Measurements from ENCODE around the gene ALKBH3.

- TF ChIP-seq CTCF (IDR thresholded peaks at IDR 0.05) (no peak), POLR2A (IDR thresholded peaks at IDR 0.05) (no peak)
Observed at GRCh38 chr11:43895601-43896000, 15.0 kb downstream of the ALKBH3 start.
